ENCODE data around the gene CRIM1. TPM values are rescaled to one million over a fixed set of nuclear protein-coding genes. Genes with fewer than 3 reads are reported as not detected.

The CRIM1 gene
- polyA plus RNA-seq, 3 donors from 2014 or later: 1.9 to 3.3 (median 3.0) TPM

DNA sequence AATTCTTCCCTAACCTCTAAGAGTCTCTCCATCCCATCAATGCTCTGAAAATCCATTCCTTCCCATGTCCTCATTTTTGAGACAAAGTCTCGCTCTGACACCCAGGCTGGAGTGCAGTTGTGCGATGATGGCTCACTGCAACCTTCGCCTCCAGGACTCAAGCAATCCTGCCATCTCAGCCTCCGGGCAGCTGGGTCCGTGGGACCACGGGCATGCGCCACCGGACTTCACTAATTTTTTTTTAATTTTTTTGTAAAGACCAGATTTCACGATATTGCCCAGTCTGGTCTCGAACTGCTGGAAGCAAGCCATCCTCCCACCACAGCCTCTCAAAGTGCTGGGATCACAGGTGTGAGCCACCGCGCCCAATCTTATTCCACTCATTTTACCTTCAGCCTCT lies 240.8 kb downstream of the CRIM1 start:
- peaks cover 0 to 4% (median 3%) of the 10 kb centered on the region in 3 donors for H3K36me3 Mint-ChIP-seq
- H3K27ac Mint-ChIP-seq: no peak overlapping the region
- H3K9me3 Mint-ChIP-seq: no peaks in the 10 kb centered on the region
- DNase-seq: no peak
- H3K4me3 Mint-ChIP-seq: peak overlapping the region; percentile 88 to 97 (median 93)
- H3K4me1 Mint-ChIP-seq: peaks cover 30 to 53% of the 10 kb centered on the region in 2 donors
- no peaks in the 10 kb centered on the region for H3K27me3 Mint-ChIP-seq (ENCODE audit: low read depth in 3 of 3)

DNA sequence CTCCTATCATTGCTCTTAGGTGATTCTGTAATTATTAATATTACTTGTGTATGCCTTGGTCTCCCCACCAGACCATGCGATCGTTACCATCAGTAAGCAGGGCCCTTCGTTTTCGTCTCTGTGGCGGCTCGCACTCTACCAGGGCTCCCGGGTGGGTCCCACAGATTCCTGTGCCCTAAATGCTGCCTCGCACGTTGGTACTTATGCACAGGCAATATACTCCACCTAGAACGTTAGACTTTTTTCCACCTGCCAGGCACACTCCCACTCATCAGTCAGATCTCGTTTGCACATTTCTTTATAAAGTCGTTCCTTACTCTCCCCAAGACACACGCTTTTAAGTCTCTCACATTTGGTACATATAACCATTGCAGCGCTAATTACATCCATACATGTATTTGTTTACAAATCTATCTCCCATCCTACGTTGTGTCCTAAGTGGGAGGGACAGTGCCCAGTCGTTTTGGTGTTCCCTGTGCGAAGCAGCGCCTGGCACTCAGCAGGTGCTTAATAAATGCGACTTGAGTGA lies 241.5 kb downstream of the CRIM1 start:
- H3K36me3 Mint-ChIP-seq: peaks cover 0 to 4% (median 3%) of the 10 kb centered on the region in 3 donors
- H3K9me3 Mint-ChIP-seq: no peaks in the 10 kb centered on the region
- no peaks in the 10 kb centered on the region for H3K27me3 Mint-ChIP-seq (ENCODE audit: low read depth in 3 of 3)
- no peak for DNase-seq
- peaks cover 30 to 47% of the 10 kb centered on the region in 2 donors for H3K4me1 Mint-ChIP-seq
- peak overlapping the region; percentile 88 to 97 (median 93) for H3K4me3 Mint-ChIP-seq
- H3K27ac Mint-ChIP-seq: peak overlapping the region; percentile 60 to 93 (median 85)

DNA sequence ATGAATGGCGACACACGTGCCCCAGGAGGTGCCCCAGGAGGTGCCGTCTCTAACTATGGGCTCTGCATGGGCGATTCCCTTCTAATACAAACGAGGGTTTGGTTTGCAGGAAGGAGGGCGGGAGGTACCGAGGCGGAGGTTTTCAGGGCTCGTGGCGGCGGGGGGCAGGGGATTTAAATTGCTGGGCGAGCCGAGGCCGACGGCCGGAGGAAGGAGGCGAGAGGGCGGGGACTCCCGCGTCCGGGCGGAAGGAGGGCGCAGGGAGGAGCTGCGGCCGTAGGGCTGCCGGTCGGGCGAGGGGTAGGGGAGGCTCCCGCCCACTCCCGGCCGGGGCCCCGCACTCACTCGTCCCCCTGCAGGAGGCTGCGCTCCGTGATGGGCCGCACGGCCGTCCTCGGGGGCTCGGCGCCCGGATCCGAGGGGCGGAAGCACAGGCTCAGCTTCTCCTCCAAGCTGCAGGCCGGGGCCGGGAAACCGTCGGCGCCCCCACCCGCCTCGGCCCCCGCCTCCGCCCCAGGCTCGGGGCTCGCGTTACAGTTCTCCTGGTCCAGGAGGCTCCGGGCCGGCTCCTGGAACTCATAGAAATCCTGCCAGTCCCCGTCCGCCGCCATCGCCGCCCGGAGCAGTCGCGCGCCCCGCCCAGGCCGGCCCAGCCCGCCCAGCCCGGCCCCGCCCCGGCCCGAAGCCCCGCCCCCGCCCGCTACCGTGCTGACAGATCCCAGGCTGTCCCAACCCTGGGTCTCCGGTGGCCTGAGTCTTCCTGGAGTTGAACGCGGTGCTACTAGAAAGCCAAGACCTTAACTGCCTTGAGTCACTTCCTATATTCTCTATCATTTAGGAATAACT lies 242.2 kb downstream of the CRIM1 start, which contains the start of gene FEZ2:
Gene FEZ2, minus strand, starts transcription at position 637 of the 846 bp plus-strand sequence. Its CDS starts 26 bp downstream, at position 611.
- H3K27me3 Mint-ChIP-seq (ENCODE audit: low read depth in 3 of 3): no peaks in the 10 kb centered on the region

More for the DNA sequence above, 242.2 kb downstream of the CRIM1 start, which contains the start of gene FEZ2:
- H3K4me3 Mint-ChIP-seq: peak within 1 kb of the TSS; percentile 88 to 97 (median 93)
- peak; percentile 66 to 75 (median 73) for DNase-seq
- H3K36me3 Mint-ChIP-seq: peaks cover 0 to 4% (median 3%) of the 10 kb centered on the region in 3 donors
- peaks cover 30 to 45% of the 10 kb centered on the region in 2 donors for H3K4me1 Mint-ChIP-seq
- no peaks in the 10 kb centered on the region for H3K9me3 Mint-ChIP-seq
- peak within 1 kb of the TSS; percentile 60 to 93 (median 85) for H3K27ac Mint-ChIP-seq

Other genes starting within 250 kb of the CRIM1 start
- gene FEZ2, start 242.4 kb downstream of the CRIM1 start, polyA plus RNA-seq: 1 to 10 TPM; 2.5 to 6.8 (median 2.8) TPM

Measured in immature natural killer cell (primary cell).